NT2/D1 (cell line): ENCODE results near the gene HABP4.

Source experiments
- DNase-seq: peaks from one replicate; pipeline ENCODE4 v3.0.0-alpha.2; 2011; ENCODE audit warnings: low read depth, low spot score
- H3K27me3 ChIP-seq: 2 replicates; pipeline ENCODE4 v1.6.0; 2011; ENCODE audit warnings: mild to moderate bottlenecking; ENCODE audit not compliant: insufficient read length, insufficient read depth
- H3K36me3 ChIP-seq: 2 replicates; pipeline ENCODE4 v1.6.1; 2011; ENCODE audit warnings: mild to moderate bottlenecking, low read length, mixed read lengths; ENCODE audit not compliant: insufficient read depth, insufficient read length
- H3K4me1 ChIP-seq: 2 replicates; pipeline ENCODE4 v1.5.1; 2011; ENCODE audit not compliant: insufficient read depth, insufficient read length
- H3K4me3 ChIP-seq: 2 replicates; pipeline ENCODE4 v1.5.1; 2011; ENCODE audit warnings: low read depth; ENCODE audit not compliant: insufficient read length
- H3K9ac ChIP-seq: 2 replicates; pipeline ENCODE4 v1.6.0; 2011; ENCODE audit warnings: low read depth; ENCODE audit not compliant: insufficient read length
- H3K9me3 ChIP-seq: 2 replicates; pipeline ENCODE4 v1.5.1; 2011; ENCODE audit warnings: mild to moderate bottlenecking, low read length; ENCODE audit not compliant: insufficient read depth
- SUZ12 ChIP-seq: IDR thresholded peaks from 2 replicates; pipeline ENCODE4 v1.6.1; 2011; ENCODE audit not compliant: insufficient read length, insufficient read depth; ENCODE audit errors: extremely low read depth
- YY1 ChIP-seq: IDR thresholded peaks from 2 replicates; pipeline ENCODE4 v1.6.1; 2011; ENCODE audit not compliant: insufficient read length, insufficient read depth
- ZNF274 ChIP-seq: IDR thresholded peaks from 2 replicates; pipeline ENCODE4 v1.6.1; 2011; ENCODE audit warnings: mild to moderate bottlenecking, low read depth, low read length

The HABP4 gene

DNA sequence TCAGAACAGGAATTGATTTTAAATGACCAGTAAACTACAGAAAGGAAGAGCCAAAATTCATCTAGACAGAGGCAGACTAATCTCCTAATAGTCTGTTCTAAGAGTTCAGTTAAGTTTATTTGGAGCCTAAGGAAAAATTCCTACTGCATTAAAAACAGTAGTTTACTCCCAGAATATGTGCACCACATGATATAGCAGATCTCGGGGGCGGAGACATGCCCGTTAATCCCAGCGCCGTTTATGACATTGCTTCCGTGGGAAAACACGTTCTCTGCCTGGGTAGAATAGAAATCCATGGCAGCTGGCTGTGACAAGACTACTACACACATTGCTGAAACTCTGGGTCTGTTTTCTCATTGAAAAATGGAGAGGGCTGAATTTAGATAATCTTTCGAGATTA is 11.4 kb downstream of the HABP4 start:
- no peaks in the 10 kb centered on the region for H3K9me3 ChIP-seq
- H3K36me3 ChIP-seq, result peaks cover 46% of the 10 kb centered on the region
- H3K4me3 ChIP-seq, result no peak overlapping the region
- H3K9ac ChIP-seq, result no peak overlapping the region
- no peaks in the 10 kb centered on the region for H3K4me1 ChIP-seq
- H3K27me3 ChIP-seq, result no peaks in the 10 kb centered on the region
- DNase-seq, result no peak
- TF ChIP-seq ZNF274 (no peak), YY1 (no peak), SUZ12 (no peak)

DNA sequence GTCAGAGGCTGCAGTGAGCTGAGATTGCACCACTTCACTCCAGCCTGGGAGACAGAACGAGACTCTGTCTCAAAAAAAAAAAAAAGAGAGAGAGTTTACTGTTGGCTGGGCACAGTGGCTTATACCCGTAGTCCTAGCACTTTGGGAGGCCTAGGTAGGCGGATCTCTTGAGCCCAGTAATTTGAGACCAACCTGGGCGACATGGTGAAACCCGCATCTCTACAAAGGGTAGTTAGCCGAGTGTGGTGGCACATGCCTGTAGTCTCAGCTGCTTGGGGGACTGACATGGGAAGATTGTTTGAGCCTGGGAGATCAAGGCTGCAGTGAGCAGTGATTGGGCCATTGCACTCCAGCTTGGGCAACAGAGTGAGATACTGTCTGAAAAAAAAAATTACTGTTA is 12.6 kb downstream of the HABP4 start:
- no peaks in the 10 kb centered on the region for H3K27me3 ChIP-seq
- H3K4me1 ChIP-seq, result no peaks in the 10 kb centered on the region
- peaks cover 50% of the 10 kb centered on the region for H3K36me3 ChIP-seq
- no peak overlapping the region for H3K4me3 ChIP-seq
- TF ChIP-seq YY1, result no peak
- TF ChIP-seq SUZ12, result no peak
- TF ChIP-seq ZNF274, result no peak
- H3K9ac ChIP-seq, result no peak overlapping the region
- no peak for DNase-seq
- no peaks in the 10 kb centered on the region for H3K9me3 ChIP-seq

DNA sequence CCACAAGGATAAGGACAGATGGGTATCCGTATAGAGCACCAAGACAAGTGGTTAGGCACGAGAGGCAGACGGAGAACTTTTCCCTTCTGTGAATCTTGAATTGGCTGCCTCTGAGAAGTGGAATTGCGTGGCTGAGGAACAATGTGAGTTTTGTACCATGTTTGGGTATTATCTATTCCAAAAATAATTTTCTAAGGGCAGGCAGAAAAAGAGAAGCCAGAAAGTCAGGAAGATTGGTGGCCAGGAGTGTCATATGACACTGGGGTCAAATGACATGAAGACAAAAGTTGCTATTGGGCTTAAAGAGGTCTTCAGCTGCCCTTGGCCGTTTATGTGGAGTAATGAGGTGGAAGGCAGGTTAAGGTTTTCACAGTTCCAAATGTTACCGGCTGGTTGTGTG is 14.5 kb downstream of the HABP4 start:
- Histone ChIP-seq H3K36me3 (peaks cover 55% of the 10 kb centered on the region), H3K4me3 (no peak overlapping the region), H3K9me3 (no peaks in the 10 kb centered on the region), H3K27me3 (no peaks in the 10 kb centered on the region), H3K4me1 (no peaks in the 10 kb centered on the region), H3K9ac (no peak overlapping the region)
- TF ChIP-seq ZNF274, result no peak
- TF ChIP-seq YY1, result no peak
- TF ChIP-seq SUZ12, result no peak
- DNase-seq, result no peak

DNA sequence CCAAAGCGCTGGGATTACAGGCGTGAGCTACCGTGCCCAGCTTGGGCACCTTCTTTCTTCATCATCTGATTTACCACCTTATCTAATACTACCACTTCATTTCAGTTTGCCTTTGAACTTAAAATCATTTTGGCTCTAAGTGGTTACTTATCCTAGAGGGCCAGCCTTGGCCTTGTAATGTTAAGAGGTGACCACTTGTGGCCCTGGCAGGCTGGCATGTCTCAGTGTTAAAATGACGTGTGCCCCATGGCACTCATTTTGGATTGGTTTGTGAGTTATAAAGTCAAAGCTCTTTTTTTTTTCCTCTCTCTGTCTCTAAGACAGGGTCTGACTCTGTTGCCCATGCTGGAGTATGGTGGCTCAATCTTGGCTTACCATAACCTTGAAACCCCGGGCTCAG is 17.8 kb downstream of the HABP4 start:
- Histone ChIP-seq H3K4me1 (no peaks in the 10 kb centered on the region), H3K27me3 (no peaks in the 10 kb centered on the region), H3K4me3 (no peak overlapping the region), H3K36me3 (peaks cover 76% of the 10 kb centered on the region), H3K9me3 (no peaks in the 10 kb centered on the region), H3K9ac (no peak overlapping the region)
- DNase-seq, result no peak
- no peak for TF ChIP-seq ZNF274

DNA sequence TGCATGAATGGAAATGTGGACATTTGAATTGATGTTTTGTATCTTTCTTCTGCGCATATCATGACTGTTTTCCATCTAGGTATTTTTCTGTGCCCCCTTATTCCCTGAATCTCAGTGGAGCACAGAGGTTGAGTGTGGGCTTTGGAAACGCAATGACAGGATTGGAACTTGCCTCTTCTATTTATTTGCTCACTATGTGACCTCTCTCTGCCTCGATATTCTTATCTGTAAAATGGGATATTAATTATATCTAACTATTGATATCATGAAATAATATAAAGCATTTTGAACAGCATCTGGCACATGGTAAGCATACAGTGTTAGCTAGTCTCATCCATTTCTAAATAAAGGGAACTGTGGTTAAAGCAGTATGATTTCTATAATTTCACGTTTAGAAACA is 26.0 kb downstream of the HABP4 start:
- Histone ChIP-seq H3K4me1 (no peaks in the 10 kb centered on the region), H3K36me3 (peaks cover 47% of the 10 kb centered on the region), H3K9ac (no peak overlapping the region), H3K9me3 (no peaks in the 10 kb centered on the region), H3K27me3 (no peaks in the 10 kb centered on the region), H3K4me3 (no peak overlapping the region)
- no peak for DNase-seq
- no peak for TF ChIP-seq SUZ12
- no peak for TF ChIP-seq YY1
- TF ChIP-seq ZNF274, result no peak

DNA sequence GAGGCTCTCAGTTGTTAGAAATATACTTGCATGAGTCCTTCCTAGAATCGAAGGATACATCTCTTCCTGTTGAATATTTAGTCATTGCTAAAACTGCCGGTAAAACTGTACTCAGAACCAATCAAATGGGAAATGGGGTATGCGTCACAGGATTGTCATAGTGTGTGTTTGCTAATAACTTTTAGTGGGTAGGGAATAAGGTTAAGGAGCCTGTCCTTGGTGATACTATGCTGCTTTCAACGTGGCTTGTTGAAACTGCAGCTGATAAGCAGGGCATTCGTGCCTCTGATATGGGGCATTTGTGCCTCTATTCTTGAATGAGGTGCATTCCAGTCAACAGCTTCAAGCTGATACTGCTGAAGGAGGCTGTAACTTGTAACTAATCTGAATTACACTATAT is 26.6 kb downstream of the HABP4 start:
- no peak for DNase-seq
- H3K9me3 ChIP-seq, result no peaks in the 10 kb centered on the region
- TF ChIP-seq SUZ12 (no peak), ZNF274 (no peak), YY1 (no peak)

DNA sequence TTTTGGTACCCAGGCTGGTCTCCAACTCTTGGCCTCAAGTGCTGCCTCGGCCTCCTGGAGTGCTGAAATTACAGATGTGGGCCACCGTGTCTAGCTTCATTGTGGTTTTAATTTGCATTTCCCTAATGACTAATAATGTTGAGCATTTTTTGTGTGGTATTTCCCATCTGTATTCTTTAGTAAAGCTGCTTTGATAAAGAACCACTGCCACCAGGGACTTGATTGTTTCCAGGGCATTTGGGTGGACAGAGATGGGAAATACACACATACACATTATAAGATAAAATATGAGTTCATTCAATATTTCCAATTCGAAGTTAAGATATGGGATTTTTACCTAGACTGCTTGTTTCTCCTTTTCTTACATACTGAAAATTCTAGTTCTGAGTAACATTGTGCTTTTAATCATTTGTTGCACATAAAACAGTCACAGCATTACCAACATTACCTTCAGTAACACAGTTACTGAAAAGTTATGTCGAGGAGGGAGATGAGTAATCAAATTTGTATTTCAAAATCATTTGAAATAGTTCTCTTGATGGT is 28.9 kb downstream of the HABP4 start:
- Histone ChIP-seq H3K27me3 (no peaks in the 10 kb centered on the region), H3K36me3 (peaks cover 22% of the 10 kb centered on the region), H3K4me1 (no peaks in the 10 kb centered on the region), H3K9ac (no peak overlapping the region), H3K4me3 (no peak overlapping the region), H3K9me3 (no peaks in the 10 kb centered on the region)
- no peak for DNase-seq
- TF ChIP-seq YY1 (no peak), ZNF274 (no peak), SUZ12 (no peak)

More for the DNA sequence above, 26.6 kb downstream of the HABP4 start:
- H3K4me3 ChIP-seq, result no peak overlapping the region
- H3K36me3 ChIP-seq, result peaks cover 41% of the 10 kb centered on the region
- no peaks in the 10 kb centered on the region for H3K27me3 ChIP-seq
- H3K4me1 ChIP-seq, result no peaks in the 10 kb centered on the region
- H3K9ac ChIP-seq, result no peak overlapping the region

DNA sequence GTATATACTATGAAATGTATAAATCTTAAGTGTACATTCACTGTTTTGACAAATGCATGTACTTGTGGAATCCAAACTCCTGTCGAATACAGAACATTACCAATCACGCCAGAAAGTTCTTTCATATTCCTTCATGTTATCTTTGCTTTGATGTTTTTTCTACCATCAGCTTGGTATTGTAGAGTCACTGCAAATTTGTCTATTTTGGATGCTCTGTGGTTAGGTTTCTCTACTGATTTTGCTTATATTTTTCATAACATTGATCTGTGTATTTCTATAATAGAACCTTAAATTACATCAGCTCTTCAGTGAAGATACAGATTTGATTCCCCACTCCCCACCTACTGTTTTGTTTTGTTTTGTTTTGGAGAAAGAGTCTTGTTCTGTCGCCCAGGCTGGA is 30.8 kb downstream of the HABP4 start:
- TF ChIP-seq YY1, result no peak
- no peak for TF ChIP-seq SUZ12
- TF ChIP-seq ZNF274, result no peak
- Histone ChIP-seq H3K4me1 (no peaks in the 10 kb centered on the region), H3K27me3 (no peaks in the 10 kb centered on the region), H3K9ac (no peak overlapping the region), H3K9me3 (no peaks in the 10 kb centered on the region), H3K36me3 (peaks cover 23% of the 10 kb centered on the region), H3K4me3 (no peak overlapping the region)
- DNase-seq, result no peak
